Activated naive CD4-positive, alpha-beta T cell treated with anti-CD3 and anti-CD28 coated beads, Interleukin-2, amount 10 ng/mL, durations not matched to agents 7 days and 5 days (primary cell): ENCODE results near the gene TM9SF3.
"Not testable (repeated sequence)": the region's sequence is repeated elsewhere in the genome, so short reads cannot be mapped to it uniquely, and the experiment has no call there.

Experiments used
- CTCF ChIA-PET: fragments of 350-600 bp; sonication (Branson Sonifier 250); formaldehyde crosslinking; loops from one replicate; lab custom pipeline; 2021; ENCODE audit warnings: antibody characterized with exemption; lab: Charles Lee
- DNase-seq: peaks from one replicate; pipeline ENCODE4 v3.0.0-alpha.2; 2020
- H3K27ac Mint-ChIP-seq: one replicate; pipeline ENCODE4 v1.8.0; 2021; ENCODE audit warnings: mild to moderate bottlenecking, moderate library complexity, mixed read lengths
- H3K27me3 Mint-ChIP-seq: one replicate; pipeline ENCODE4 v1.8.0; 2021; ENCODE audit warnings: mild to moderate bottlenecking, mixed read lengths
- H3K36me3 Mint-ChIP-seq: one replicate; pipeline ENCODE4 v1.8.0; 2021; ENCODE audit warnings: mixed read lengths
- H3K4me1 Mint-ChIP-seq: one replicate; pipeline ENCODE4 v1.8.0; 2021; ENCODE audit warnings: mixed read lengths
- H3K4me3 Mint-ChIP-seq: one replicate; pipeline ENCODE4 v1.8.0; 2021; ENCODE audit warnings: mild to moderate bottlenecking, moderate library complexity, mixed read lengths
- H3K9me3 Mint-ChIP-seq: one replicate; pipeline ENCODE4 v1.8.0; 2021; ENCODE audit warnings: mixed read lengths

The TM9SF3 gene

DNA sequence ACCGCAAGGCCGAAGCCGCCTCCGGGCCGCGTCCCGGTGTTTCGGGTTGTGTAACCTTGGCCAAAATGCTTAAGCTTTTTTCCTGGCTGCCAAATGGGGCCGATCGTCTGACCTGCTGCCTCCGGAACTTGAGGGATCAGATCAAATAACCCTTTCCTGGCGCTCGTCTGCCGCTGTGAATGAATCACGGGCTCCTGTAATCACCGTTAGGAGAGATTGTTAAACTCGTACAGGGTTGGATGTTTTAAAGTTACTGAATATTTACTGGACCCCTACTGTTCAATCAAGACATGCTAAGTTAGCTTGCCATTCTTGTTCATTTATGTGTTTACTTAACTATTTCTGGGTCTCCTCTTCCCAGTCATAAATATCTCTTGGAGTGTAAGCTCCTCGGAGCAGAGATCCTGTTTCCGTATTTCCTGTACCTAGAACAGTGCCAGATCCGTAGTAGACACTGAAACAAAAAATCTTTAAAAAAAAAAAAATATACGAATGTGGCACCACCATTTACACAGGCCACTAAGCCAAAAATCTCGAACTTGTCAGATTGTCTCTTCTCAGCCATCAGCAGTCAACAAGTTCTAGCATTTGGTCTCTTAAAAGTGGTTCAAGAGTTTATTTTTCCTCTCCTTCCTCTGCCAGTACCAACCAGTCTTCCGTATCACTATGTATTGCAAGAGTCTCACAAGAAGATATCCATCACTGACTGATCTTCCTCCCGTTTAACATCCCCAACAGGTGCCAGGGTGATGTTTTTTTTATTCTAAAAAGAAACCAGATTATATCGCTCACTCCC is 650 bp upstream of the TM9SF3 start:
- no peaks in the 10 kb centered on the region for H3K9me3 Mint-ChIP-seq
- H3K4me3 Mint-ChIP-seq: no peak overlapping the region
- no peak overlapping the region for H3K27ac Mint-ChIP-seq
- CTCF ChIA-PET: no interaction called here
- peaks cover 4% of the 10 kb centered on the region for H3K27me3 Mint-ChIP-seq
- DNase-seq: no peak
- H3K4me1 Mint-ChIP-seq: peaks cover 31% of the 10 kb centered on the region
- peaks cover 17% of the 10 kb centered on the region for H3K36me3 Mint-ChIP-seq

GRCh38 chr10:96585736-96586418 is 935 bp downstream of the TM9SF3 start:
- no peak for DNase-seq
- Mint-ChIP-seq H3K27me3 (peaks cover 4% of the 10 kb centered on the region), H3K4me3 (peak overlapping the region; percentile 94), H3K9me3 (no peaks in the 10 kb centered on the region), H3K36me3 (peaks cover 22% of the 10 kb centered on the region), H3K27ac (peak overlapping the region; percentile 96), H3K4me1 (peaks cover 34% of the 10 kb centered on the region)
- CTCF ChIA-PET: no interaction called here

DNA sequence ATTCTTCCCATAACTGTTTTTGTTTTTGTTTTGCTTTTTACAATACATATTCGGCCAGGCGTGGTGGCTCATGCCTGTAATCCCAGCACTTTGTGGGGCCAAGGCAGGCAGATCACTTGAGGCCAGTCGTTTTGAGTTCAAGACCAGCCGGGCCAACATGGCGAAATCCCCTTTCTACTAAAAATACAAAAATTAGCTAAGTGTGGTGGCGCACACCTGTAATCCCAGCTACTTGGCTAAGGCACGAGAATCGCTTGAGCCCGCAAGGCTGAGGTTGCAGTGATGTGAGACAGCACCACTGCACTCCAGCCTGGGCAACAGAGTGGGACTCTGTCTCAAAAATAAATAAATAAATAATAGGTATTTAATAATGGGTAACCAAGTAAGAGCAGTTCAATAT is 2.3 kb downstream of the TM9SF3 start:
- Mint-ChIP-seq H3K9me3 (no peaks in the 10 kb centered on the region), H3K27ac (no peak overlapping the region), H3K27me3 (no peaks in the 10 kb centered on the region), H3K4me3 (no peak overlapping the region), H3K4me1 (peaks cover 39% of the 10 kb centered on the region), H3K36me3 (peaks cover 27% of the 10 kb centered on the region)
- no peak for DNase-seq
- CTCF ChIA-PET: no interaction called here

GRCh38 chr10:96584035-96584434 is 2.8 kb downstream of the TM9SF3 start:
- DNase-seq: no peak
- Mint-ChIP-seq H3K27ac (no peak overlapping the region), H3K4me3 (no peak overlapping the region), H3K4me1 (peaks cover 39% of the 10 kb centered on the region), H3K9me3 (no peaks in the 10 kb centered on the region), H3K27me3 (no peaks in the 10 kb centered on the region), H3K36me3 (peaks cover 27% of the 10 kb centered on the region)
- CTCF ChIA-PET: no interaction called here

- Mint-ChIP-seq H3K27ac (no peak overlapping the region), H3K4me1 (peaks cover 29% of the 10 kb centered on the region), H3K27me3 (no peaks in the 10 kb centered on the region), H3K9me3 (no peaks in the 10 kb centered on the region), H3K4me3 (no peak overlapping the region), H3K36me3 (peaks cover 33% of the 10 kb centered on the region)
- no peak for DNase-seq
- CTCF ChIA-PET: no interaction called here
Measured at GRCh38 chr10:96579133-96579532, 7.7 kb downstream of the TM9SF3 start.

GRCh38 chr10:96578633-96579032 is 8.2 kb downstream of the TM9SF3 start:
- Mint-ChIP-seq H3K9me3 (no peaks in the 10 kb centered on the region), H3K36me3 (peaks cover 34% of the 10 kb centered on the region), H3K4me1 (peaks cover 29% of the 10 kb centered on the region), H3K27ac (no peak overlapping the region), H3K27me3 (no peaks in the 10 kb centered on the region), H3K4me3 (no peak overlapping the region)
- CTCF ChIA-PET: no interaction called here
- DNase-seq: no peak

DNA sequence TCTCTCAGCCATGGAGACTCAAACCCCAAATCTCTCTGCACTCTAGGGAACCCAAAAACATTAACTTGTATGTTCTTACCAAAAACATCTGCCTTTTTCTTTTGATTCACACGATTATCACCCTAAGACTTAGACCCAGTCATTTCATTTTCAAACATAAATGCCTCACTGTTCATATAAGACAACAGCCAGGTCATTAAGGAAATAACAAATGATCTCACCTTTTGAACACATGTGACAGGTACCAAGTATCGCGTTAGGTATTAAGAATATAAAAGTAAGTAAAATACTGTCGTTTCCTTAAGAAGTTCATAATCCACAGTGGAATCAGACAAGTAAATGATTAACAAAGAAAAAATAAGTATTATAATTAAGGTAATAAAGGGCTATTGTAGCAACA is 8.8 kb downstream of the TM9SF3 start:
- Mint-ChIP-seq H3K9me3 (no peaks in the 10 kb centered on the region), H3K27me3 (no peaks in the 10 kb centered on the region), H3K27ac (no peak overlapping the region), H3K4me1 (peaks cover 27% of the 10 kb centered on the region), H3K36me3 (peaks cover 36% of the 10 kb centered on the region), H3K4me3 (no peak overlapping the region)
- DNase-seq: no peak
- CTCF ChIA-PET: no interaction called here

- H3K9me3 Mint-ChIP-seq: no peaks in the 10 kb centered on the region
- peaks cover 29% of the 10 kb centered on the region for H3K4me1 Mint-ChIP-seq
- H3K36me3 Mint-ChIP-seq: peaks cover 39% of the 10 kb centered on the region
- CTCF ChIA-PET: no interaction called here
- no peak overlapping the region for H3K27ac Mint-ChIP-seq
- DNase-seq: no peak
- no peak overlapping the region for H3K4me3 Mint-ChIP-seq
- H3K27me3 Mint-ChIP-seq: no peaks in the 10 kb centered on the region
Measured at GRCh38 chr10:96577069-96577468, 9.7 kb downstream of the TM9SF3 start.

GRCh38 chr10:96576277-96576980 is 10.4 kb downstream of the TM9SF3 start:
- no peaks in the 10 kb centered on the region for H3K27me3 Mint-ChIP-seq
- CTCF ChIA-PET: no interaction called here

DNA sequence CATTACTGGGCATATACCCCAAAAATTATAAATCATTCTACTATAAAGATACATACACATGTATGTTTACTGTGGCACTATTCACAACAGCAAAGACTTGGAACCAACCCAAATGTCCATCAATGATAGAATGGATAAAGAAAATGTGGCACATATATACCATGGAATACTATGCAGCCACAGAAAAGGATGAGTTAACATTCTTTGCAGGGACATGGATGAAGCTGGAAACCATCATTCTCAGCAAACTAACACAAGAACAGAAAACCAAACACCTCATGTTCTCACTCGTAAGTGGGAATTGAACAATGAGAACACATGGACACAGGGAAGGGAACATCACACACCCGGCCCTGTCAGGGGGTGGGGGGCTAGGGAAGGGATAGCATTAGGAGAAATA is 12.2 kb downstream of the TM9SF3 start:
- H3K4me3 Mint-ChIP-seq, DNase-seq, H3K9me3 Mint-ChIP-seq, CTCF ChIA-PET, H3K27me3 Mint-ChIP-seq: not testable (repeated sequence)
- H3K36me3 Mint-ChIP-seq: peaks cover 37% of the 10 kb centered on the region
- H3K4me1 Mint-ChIP-seq: peaks cover 17% of the 10 kb centered on the region
- peak overlapping the region; percentile 11 for H3K27ac Mint-ChIP-seq

More at GRCh38 chr10:96576277-96576980, 10.4 kb downstream of the TM9SF3 start:
- H3K36me3 Mint-ChIP-seq: peaks cover 42% of the 10 kb centered on the region
- no peak for DNase-seq
- H3K4me1 Mint-ChIP-seq: peaks cover 26% of the 10 kb centered on the region
- no peaks in the 10 kb centered on the region for H3K9me3 Mint-ChIP-seq
- H3K4me3 Mint-ChIP-seq: no peak overlapping the region
- no peak overlapping the region for H3K27ac Mint-ChIP-seq

DNA sequence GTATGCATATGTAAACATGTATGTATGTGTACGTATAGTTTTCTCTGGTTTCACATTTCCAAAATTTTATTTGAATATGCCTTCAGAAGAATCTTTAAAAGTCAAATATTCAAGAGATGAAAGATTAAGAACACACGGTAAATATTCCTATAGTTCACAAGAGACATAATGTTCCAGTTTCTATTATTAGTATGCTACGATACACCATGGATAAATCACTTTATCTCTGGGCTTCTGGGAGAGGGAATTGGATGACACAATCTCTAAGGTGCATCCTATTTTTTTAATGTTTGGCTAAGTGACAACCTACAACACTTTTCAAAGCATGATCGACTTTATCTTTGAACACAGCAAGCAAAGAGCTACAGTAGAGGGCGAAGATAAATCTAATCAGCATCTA is 13.8 kb downstream of the TM9SF3 start:
- CTCF ChIA-PET: interaction anchor here (0.7 kb wide), 1 partner anchor 20 kb away, joined by 3 read pairs; no protein-coding TSS in a partner anchor
- DNase-seq: no peak
- Mint-ChIP-seq H3K27me3 (no peaks in the 10 kb centered on the region), H3K9me3 (no peaks in the 10 kb centered on the region), H3K4me3 (no peak overlapping the region), H3K36me3 (peaks cover 37% of the 10 kb centered on the region), H3K4me1 (peaks cover 21% of the 10 kb centered on the region), H3K27ac (no peak overlapping the region)

- H3K27ac Mint-ChIP-seq: no peak overlapping the region
- DNase-seq: no peak
- peaks cover 41% of the 10 kb centered on the region for H3K36me3 Mint-ChIP-seq
- H3K9me3 Mint-ChIP-seq: no peaks in the 10 kb centered on the region
- H3K27me3 Mint-ChIP-seq: no peaks in the 10 kb centered on the region
- CTCF ChIA-PET: no interaction called here
- H3K4me1 Mint-ChIP-seq: peaks cover 29% of the 10 kb centered on the region
- H3K4me3 Mint-ChIP-seq: no peak overlapping the region
Measured at GRCh38 chr10:96570983-96571964, 15.5 kb downstream of the TM9SF3 start.

GRCh38 chr10:96570511-96570910 is 16.3 kb downstream of the TM9SF3 start:
- Mint-ChIP-seq H3K27ac (no peak overlapping the region), H3K4me1 (peaks cover 34% of the 10 kb centered on the region), H3K9me3 (no peaks in the 10 kb centered on the region), H3K27me3 (no peaks in the 10 kb centered on the region), H3K36me3 (peaks cover 39% of the 10 kb centered on the region), H3K4me3 (no peak overlapping the region)
- CTCF ChIA-PET: no interaction called here
- DNase-seq: no peak
